HG02642 (cell line): Measurements from ENCODE around the gene APOBEC2.
"Not testable (repeated sequence)": the region's sequence is repeated elsewhere in the genome, so short reads cannot be mapped to it uniquely, and the experiment has no call there.

ENCODE experiments used
- ATAC-seq: cut with Tn5 transposase; IDR thresholded peaks from one replicate; pipeline ENCODE4 v1.9.1; 2021; ENCODE audit warnings: mild to moderate bottlenecking; ENCODE audit not compliant: unreplicated experiment, poor library complexity

Gene APOBEC2

DNA sequence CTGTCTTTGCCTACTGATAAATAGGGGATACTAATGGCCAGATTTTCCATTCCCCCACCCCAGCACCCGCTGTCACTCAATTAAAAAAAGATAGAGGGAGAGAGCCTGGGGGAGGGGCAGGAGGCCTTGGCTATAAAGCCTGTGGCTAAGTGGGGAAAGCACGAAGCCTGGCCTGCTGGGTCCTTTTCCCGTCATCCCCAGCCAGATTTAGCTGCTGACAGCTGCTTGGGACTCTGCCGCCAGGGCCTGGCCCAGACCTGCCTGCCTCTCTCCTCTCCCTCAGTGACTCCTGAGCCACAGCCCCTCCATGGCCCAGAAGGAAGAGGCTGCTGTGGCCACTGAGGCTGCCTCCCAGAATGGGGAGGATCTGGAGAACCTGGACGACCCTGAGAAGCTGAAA lies at the start of gene APOBEC2:
TSS of gene APOBEC2 (plus strand) at position 162 of the 400 bp plus-strand sequence. CDS start at position 308, 146 bp downstream.
- no peak for ATAC-seq

- ATAC-seq = peak; percentile 50
These were observed 46.8 kb upstream of the APOBEC2 start for GRCh38 chr6:41006217-41006616.

- ATAC-seq = not testable (repeated sequence)
These were observed 46.0 kb upstream of the APOBEC2 start for GRCh38 chr6:41006980-41007379.

GRCh38 chr6:41008011-41008410 lies 45.0 kb upstream of the APOBEC2 start:
- no peak for ATAC-seq

- ATAC-seq = no peak
These were observed 43.3 kb upstream of the APOBEC2 start for GRCh38 chr6:41009669-41010068.

- ATAC-seq = no peak
These were observed 41.3 kb upstream of the APOBEC2 start for GRCh38 chr6:41011673-41012072.

GRCh38 chr6:41013466-41014153 lies 39.4 kb upstream of the APOBEC2 start:
- no peak for ATAC-seq

GRCh38 chr6:41014780-41015179 lies 38.2 kb upstream of the APOBEC2 start:
- no peak for ATAC-seq

DNA sequence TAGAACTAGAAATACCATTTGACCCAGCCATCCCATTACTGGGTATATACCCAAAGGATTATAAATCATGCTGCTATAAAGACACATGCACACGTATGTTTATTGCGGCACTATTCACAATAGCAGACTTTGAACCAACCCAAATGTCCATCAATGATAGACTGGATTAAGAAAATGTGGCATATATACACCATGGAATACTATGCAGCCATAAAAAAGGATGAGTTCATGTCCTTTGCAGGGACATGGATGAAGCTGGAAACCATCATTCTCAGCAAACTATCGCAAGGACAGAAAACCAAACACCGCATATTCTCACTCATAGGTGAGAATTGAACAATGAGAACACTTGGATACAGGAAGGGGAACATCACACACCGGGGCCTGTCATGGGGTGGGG lies 37.1 kb upstream of the APOBEC2 start:
- not testable (repeated sequence) for ATAC-seq

DNA sequence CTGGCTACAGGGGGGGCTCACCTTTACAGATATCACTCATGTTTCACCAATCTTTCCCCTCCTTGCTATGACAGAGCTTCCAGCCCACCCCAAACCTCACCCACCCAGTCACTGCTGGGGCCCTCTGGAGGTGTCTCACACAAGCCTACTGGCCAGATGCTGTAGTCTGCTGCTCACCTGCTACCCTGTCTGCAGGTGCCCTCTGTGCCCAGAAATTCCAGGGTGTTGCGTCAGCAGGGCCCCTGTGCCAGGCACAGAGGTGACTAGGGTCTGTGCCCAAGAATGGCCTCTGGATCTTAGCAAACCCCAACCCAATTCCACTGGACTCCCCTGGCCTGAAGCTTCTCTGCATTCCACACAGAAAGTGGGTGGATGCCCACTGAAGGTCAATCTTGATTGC lies 35.3 kb upstream of the APOBEC2 start:
- ATAC-seq = no peak

- no peak for ATAC-seq
These were observed 31.2 kb upstream of the APOBEC2 start for GRCh38 chr6:41021832-41022231.

GRCh38 chr6:41022294-41022693 lies 30.7 kb upstream of the APOBEC2 start:
- ATAC-seq = no peak

GRCh38 chr6:41023114-41023513 lies 29.9 kb upstream of the APOBEC2 start:
- ATAC-seq = no peak

DNA sequence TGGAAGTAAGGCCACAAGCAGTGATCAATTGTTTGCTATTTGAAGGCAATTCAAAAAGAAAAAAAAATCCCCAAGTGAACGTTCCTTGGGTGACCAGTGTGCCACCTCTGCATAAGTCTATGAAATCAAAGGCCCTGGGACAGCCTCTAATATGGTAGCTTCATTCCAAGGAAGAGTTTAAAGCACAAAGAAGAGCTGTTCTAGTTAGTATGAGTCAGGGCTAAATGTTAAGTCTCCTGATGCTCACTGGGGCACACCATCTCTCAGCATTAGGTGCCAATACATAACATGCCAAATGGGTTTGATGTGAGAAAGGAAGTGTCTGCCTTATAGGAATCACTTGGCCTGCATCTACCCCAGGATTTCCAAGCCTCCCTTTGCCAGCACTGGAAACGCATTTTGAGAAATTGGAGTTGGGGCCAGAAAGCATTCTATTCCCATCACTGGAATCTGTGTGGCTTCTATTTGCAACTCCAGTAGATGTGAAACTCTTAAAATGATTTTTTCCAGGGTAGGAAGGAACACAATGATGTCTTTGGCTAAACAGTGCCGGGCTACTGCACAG lies 27.0 kb upstream of the APOBEC2 start:
- no peak for ATAC-seq

DNA sequence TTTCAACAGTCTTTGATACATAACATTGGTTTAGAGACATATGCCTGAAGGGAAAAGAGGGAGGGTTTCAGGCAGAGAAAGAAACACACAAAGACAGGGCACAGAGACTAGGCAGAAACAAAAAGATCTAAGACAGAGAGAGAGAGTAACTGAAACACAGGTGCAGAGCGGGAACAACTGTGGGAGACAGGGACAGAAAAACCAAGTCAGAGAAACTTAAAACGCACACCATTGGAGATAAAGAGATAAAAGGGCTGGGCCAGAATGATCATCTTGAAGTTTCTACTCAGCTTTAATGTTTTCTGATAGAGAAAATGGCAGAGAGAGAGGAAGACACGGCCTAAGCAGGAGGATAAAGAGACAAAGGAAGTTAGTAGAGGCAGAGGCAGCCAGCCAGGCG lies 25.8 kb upstream of the APOBEC2 start:
- ATAC-seq = no peak

DNA sequence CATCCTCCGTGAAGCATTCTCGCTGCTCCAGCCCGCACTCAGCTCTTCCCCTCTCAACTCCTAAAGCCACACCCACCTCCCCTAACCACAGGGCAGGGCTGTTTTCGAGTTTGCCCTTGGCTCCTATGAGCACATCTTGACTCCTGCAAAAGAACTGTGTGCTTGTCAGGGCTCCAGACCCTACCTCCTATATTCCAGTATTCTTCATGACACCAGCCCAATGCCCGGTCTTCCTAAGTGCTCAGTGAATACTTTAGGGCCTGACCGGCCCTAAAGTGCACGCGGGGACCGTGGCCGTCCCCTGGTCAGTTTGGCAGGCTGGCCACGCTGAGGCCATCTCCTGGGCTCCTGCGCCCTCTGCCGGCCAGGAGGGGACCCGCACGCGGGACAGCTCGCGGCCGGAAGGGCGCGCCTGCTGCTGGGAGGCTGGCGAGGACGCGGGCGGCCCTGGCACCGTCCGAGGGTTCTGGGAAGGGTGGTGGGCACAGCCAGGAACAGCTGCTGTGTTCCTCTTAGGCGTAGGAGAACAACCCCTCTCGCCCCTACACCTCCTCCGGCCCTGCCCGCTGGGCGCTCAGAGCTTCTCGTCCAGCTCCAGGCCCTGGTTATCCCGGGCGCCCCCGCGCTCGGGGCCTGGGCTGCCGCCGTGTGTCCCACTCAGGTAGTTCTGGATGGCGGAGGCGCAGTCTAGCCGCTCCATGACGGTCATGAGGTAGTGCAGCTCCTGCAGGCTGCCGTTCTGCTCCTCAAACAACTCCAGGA lies 25.0 kb upstream of the APOBEC2 start:
- ATAC-seq = peak; percentile 92

DNA sequence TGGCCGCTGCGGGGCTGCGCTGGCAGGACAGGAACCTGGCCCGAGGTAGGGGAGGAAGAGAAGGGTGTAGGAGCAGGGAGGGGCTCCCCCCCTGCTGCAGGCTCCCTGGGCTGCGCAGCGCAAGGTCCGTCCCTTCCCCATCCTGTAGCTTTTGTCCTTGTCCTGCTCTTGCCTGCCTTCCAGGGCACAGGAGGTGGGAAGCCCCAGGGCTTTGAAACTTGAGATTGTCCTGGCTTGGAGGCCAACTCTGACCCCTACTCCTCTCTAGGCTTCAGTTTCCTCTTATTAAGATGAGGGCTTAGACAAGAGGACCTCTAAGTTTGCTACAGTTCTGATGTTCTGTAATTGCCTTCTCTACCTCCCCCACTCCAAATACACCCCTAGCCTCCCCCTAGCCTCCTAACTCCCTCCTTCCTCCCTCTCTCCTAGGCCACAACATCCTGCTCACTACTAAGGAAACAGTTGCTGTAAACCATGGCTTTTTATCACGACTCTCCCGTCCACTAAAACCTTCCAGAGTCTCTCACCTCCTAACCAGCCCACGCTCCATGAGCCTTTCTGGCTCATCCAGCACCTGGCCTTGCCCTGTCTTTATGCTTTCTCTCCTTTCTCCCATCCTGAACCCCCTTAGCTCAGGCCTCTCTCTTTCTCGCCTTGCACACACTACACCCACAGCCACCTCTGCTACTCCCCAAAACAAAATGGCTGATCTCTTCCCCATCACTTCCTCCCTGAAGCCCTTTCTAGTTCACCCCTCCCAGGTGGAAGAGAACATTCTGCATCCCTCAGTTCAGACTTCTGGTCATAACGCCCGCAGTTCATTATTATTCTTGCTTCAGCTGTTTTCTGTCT lies 24.2 kb upstream of the APOBEC2 start:
- peak; percentile 51 for ATAC-seq

DNA sequence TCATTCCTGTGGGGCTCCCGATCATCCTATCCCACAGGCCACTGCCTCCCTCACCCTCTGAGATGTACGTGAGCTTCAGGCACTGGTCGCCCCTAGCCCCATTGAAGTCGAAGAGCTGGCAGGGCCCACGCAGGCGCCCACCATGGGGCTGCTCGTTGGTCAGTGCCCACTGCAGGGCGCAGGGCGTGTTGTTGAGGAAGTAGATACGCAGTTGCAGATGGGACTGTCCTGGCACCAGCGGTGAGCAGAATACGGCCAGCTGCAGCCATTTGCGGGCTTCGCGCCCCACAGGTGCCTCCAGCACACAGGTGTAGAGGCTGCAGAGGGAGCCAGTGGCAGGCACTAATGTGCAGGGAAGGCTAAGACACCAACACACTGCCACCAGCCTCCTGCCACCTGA lies 20.2 kb upstream of the APOBEC2 start:
- no peak for ATAC-seq

- ATAC-seq = no peak
These were observed 19.2 kb upstream of the APOBEC2 start for GRCh38 chr6:41033776-41034175.

DNA sequence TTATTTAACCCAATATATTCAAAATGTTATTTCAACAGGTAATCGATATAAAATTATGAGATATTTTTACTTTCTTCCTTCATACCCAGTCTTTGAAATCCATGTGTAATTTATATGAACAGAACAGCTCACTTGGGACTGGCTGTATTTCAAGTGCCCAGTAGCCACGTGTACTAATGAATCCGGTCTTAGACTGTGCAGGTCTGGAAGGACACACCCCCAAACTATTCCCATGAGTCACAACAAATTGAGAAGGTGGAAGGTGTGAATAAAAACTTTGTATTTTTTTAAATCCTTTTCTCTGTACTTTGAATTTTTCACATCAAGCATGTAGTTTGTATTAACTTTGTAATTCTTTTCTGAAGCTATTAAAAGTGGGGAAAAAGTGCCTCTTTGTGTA lies 16.8 kb upstream of the APOBEC2 start:
- ATAC-seq = no peak

- no peak for ATAC-seq
These were observed 16.4 kb upstream of the APOBEC2 start for GRCh38 chr6:41036601-41037000.
